Measurements from ENCODE around the gene ANKS1B.
"Not testable (repeated sequence)": the region's sequence is repeated elsewhere in the genome, so short reads cannot be mapped to it uniquely, and the experiment has no call there.

The ANKS1B gene

DNA sequence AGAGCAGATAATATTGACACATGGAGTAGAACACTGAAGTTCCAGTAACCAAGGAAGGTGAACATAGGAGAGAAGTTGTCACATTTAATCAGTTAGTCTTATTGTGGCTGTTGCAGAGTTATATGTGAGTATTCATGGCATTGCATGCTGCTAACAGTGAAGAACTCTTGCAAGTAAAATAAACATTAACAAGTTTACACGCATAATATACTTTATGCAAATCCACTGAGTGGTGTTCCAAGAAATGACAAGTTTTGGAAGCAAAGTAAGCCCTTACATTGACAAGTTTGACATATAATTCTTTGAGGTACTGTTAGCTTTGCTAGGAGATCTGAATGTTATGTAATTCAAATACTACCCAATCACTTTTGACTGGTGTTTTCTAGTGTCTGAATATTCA lies 125.6 kb downstream of the ANKS1B start:
- no peak for DNase-seq

DNA sequence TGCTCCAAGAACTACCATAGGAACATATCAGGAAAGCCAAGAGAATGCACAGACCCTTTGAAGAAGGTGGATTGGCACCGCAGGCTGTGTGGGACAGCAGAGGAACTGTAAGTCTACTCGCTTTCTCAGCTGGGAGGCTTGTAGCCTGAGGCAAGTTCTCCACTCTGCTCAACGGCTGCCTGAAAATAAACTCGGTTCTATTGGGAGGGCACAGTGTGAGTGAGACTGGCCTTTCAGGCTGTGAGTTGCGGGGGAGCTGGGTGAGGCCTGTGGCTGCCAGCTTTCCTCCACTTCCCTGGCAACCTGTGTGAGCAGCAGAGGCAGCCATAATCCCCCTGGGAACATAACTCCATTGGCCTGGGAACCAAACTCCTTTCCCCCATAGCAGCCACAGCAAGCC lies 132.1 kb downstream of the ANKS1B start:
- peak in 2 of 3 experiments; percentile 19 to 61 for DNase-seq

- DNase-seq, result peak in 2 of 3 experiments; percentile 4 to 27
Measured at GRCh38 chr12:99847936-99848335, 136.8 kb downstream of the ANKS1B start.

- DNase-seq, result no peak
Measured at GRCh38 chr12:99834710-99835109, 150.0 kb downstream of the ANKS1B start.

DNA sequence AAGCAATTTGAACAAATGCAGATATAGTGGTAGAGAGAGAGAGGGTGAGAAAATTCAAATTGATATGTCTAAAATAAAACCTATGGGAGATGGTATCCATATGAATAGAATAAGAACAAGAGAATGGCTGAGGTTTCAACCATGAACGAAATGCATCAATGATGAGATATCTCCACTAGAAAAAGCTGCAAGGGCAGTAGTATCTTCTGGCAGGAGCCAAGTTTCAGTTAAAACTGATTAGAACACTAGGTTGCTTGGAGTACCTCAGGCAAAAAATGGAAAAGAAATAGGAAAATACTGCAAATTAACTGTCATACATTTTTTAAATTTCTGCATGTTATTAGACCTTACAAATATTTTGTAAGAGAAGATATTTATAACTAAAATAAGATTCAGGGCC lies 151.3 kb downstream of the ANKS1B start:
- peak in 1 of 3 experiments; percentile 27 for DNase-seq

- DNase-seq, result peak in 2 of 3 experiments; percentile 49 to 68
Measured at GRCh38 chr12:99824900-99825542, 159.7 kb downstream of the ANKS1B start.

- no peak for DNase-seq
Measured at GRCh38 chr12:99822273-99822672, 162.5 kb downstream of the ANKS1B start.

DNA sequence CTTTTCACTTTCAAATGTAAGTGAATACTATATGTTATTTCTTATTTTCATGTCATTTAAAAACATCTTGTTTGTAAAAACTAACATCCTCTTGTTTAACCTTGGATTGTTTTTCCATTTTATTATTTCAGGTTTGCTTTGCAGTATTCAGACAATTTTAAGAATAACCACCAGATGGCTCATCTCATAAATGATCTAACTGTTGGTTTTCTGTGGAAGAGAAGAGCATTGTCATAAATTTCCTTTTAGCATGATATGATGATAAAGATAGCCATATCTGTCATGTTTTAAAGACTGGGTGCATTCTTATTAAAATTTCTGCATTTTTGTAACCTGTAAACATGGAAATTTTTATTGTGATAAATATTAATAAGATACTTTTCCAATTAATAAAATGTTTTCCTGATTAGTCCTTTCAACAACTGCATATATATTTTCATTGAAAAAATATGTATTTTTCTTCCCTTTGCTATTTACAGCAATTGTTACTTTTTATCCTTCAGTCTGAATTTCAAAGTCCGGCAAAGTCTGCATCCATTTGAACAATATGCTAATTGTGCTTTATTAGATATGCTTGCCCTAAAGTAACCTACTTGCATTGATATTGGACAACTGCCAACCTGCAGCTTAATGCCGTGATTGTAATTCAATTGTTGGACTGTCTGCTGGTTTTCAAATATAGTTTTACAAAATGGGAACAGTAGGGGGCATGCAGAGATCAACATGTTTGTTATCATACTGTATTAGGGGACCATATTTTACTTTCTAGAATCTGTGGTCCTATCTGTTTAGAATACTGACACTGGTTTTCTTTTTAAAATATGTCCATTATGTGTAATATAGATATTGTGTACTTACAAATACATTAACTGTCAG lies 173.8 kb downstream of the ANKS1B start:
- peak; percentile 61 to 96 (median 73) for DNase-seq

- no peak for DNase-seq
Measured at GRCh38 chr12:99809909-99810308, 174.8 kb downstream of the ANKS1B start.

- peak in 1 of 3 experiments; percentile 41 for DNase-seq
Measured at GRCh38 chr12:99806304-99806703, 178.4 kb downstream of the ANKS1B start.

DNA sequence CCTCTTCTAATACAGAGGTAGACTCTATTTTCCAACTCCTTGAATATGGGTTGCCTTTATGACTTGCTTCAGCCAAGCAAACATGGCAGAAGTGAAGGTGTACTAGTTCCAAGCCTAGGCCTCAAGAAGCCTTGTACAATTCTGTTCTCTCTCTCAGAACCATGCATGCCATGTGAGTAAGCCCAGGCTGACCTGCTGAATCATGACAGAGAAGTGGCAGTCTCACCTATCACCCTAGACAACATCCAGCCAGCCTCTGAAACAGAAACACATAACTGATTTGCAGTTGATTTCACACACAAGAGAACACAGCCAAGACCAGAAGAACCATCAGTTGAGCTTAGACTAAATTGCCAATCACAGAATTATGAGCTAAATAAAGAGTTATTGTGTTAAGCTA lies 180.0 kb downstream of the ANKS1B start:
- DNase-seq, result no peak

GRCh38 chr12:99800605-99801004 lies 184.1 kb downstream of the ANKS1B start:
- DNase-seq, result no peak

GRCh38 chr12:99797931-99798330 lies 186.8 kb downstream of the ANKS1B start:
- not testable (repeated sequence) for DNase-seq

DNA sequence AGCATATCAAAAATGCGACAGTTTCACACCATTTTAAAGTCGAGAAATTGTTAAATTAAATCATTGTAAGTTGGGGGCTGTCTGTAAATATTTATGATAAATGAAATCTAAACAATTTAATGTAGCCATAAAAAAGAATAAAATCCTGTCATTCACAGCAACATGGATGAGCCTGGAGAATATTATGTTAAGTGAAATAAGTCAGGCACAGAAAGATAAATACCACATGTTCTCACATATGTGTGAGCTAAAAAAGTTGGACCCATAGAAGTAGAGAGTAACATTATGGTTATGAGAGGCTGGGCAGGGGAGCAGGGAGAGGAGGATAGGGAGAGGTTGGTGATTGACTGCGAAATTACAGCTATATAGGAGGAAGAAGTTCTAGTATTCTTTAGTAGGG lies 201.3 kb downstream of the ANKS1B start:
- no peak for DNase-seq

DNA sequence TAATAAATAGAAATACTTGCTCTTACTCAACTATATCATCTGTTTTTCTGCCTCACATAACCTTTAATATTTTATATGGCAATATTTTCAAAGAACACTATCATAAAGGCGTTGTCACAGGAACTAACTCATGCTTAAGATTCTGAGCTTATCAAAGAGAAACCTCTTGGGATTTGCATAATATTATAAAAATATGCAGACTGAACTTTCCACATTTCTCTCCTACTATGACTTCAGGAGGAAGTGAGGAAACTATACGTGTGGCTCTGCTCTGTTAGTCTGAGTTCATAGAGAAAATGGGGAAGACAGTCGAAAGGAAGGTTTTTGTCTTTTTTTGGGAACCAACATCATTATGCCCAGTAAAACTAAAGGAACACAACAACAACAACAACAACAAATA lies 212.5 kb downstream of the ANKS1B start:
- DNase-seq, result no peak

- DNase-seq, result no peak
Measured at GRCh38 chr12:99771659-99772058, 213.1 kb downstream of the ANKS1B start.

GRCh38 chr12:99769396-99769980 lies 215.2 kb downstream of the ANKS1B start:
- peak in 1 of 3 experiments; percentile 38 for DNase-seq

DNA sequence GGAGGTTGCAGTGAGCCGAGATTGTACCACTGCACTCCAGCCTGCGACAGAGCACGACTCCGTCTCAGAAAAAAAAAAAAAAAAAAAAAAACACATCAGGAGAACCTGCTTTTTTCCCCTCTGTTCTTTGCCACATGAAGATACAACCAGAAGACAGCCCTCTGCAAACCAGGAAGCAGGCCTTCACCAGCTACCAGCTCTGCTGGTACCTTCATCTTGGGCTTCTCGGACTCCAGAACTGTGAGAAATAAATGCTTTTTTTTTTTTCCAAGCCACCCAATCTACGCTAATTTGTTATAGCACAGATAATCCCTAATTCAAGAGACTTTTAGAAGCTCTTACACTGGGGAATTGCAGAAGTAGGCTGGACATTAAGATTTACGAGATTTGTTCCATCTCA lies 216.0 kb downstream of the ANKS1B start:
- no peak for DNase-seq

- DNase-seq, result peak in 2 of 3 experiments; percentile 41 to 58
Measured at GRCh38 chr12:99767809-99768208, 216.9 kb downstream of the ANKS1B start.

- no peak for DNase-seq
Measured at GRCh38 chr12:99766408-99766807, 218.3 kb downstream of the ANKS1B start.

GRCh38 chr12:99765469-99766114 lies 219.1 kb downstream of the ANKS1B start:
- no peak for DNase-seq

GRCh38 chr12:99759444-99759843 lies 225.3 kb downstream of the ANKS1B start:
- no peak for DNase-seq

GRCh38 chr12:99758997-99759396 lies 225.7 kb downstream of the ANKS1B start:
- no peak for DNase-seq
